Lower leg skin (tissue), 3 donors: ENCODE results near the gene TOMM40L.

ENCODE experiments used
- CTCF ChIP-seq, 3 donors: fragments of 450-650 bp; IDR thresholded peaks; one replicate each; pipeline ENCODE4 v1.5.1; 2016; ENCODE audit warnings: antibody characterized with exemption in 3 of 3, mild to moderate bottlenecking in 3 of 3, moderate library complexity in 2 of 3
- POLR2A ChIP-seq, 2 donors: fragments of 450-650 bp; IDR thresholded peaks; one replicate each; pipeline ENCODE4 v1.6.1; 2016 to 2017; ENCODE audit warnings: antibody characterized with exemption in 2 of 2, mild to moderate bottlenecking in 1 of 2, moderate library complexity in 1 of 2

GRCh38 chr1:161230762-161231161 lies 4.9 kb downstream of the TOMM40L start:
- TF ChIP-seq CTCF (IDR thresholded peaks at IDR 0.05) = no peak
- TF ChIP-seq POLR2A (IDR thresholded peaks at IDR 0.05) = no peak
